Activated CD8-positive, alpha-beta T cell treated with anti-CD3 and anti-CD28 coated beads for 36 hours (primary cell): Measurements from ENCODE around the gene CREB1. TPM values are rescaled to one million over a fixed set of nuclear protein-coding genes. Genes with fewer than 3 reads are reported as not detected.

Source experiments
- ATAC-seq: fragments of 200-7000 bp; cut with Tn5 transposase; one replicate; pipeline ENCODE4 v1.10.0; 2021; ENCODE audit warnings: mild to moderate bottlenecking, moderate library complexity
- CTCF ChIA-PET: fragments of 350-600 bp; sonication (Branson Sonifier 250); formaldehyde crosslinking; loops from one replicate; lab custom pipeline; 2021; ENCODE audit warnings: antibody characterized with exemption; lab: Charles Lee
- POLR2A ChIA-PET: fragments of 350-600 bp; sonication (Branson Sonifier 250); formaldehyde crosslinking; loops from one replicate; lab custom pipeline; 2021; ENCODE audit warnings: antibody characterized with exemption; lab: Charles Lee
- DNase-seq: peaks from one replicate; pipeline ENCODE4 v3.0.0-alpha.2; 2020
- H3K27ac Mint-ChIP-seq: one replicate; pipeline ENCODE4 v1.8.0; 2021; ENCODE audit warnings: mild to moderate bottlenecking, mixed read lengths
- H3K27me3 Mint-ChIP-seq: one replicate; pipeline ENCODE4 v1.8.0; 2021; ENCODE audit warnings: mixed read lengths
- H3K36me3 Mint-ChIP-seq: one replicate; pipeline ENCODE4 v1.8.0; 2021; ENCODE audit warnings: low read depth, mixed read lengths
- H3K4me1 Mint-ChIP-seq: one replicate; pipeline ENCODE4 v1.8.0; 2021; ENCODE audit warnings: low read depth, mixed read lengths
- H3K4me3 Mint-ChIP-seq: one replicate; pipeline ENCODE4 v1.8.0; 2021; ENCODE audit warnings: mild to moderate bottlenecking, moderate library complexity, mixed read lengths
- H3K9me3 Mint-ChIP-seq: one replicate; pipeline ENCODE4 v1.8.0; 2021; ENCODE audit warnings: mixed read lengths
- CTCF ChIP-seq: fragments of 200-600 bp; IDR thresholded peaks from one replicate; pipeline ENCODE4 v1.8.0; 2022; ENCODE audit warnings: antibody characterized with exemption, mild to moderate bottlenecking
- intact Hi-C: fragments of 100-400 bp; cut with micrococcal nuclease; formaldehyde crosslinking; loops from one replicate; pipeline ENCODE4 v1.10.0; 2022
- total RNA-seq, 2 experiments: library from RNA; stranded (reverse); gene quantifications; one replicate each; pipeline ENCODE4 v1.2.3, GENCODE V29; 2021

The CREB1 gene
- total RNA-seq, 2 experiments from 2014 or later: 92.8 to 95.8 TPM

- Mint-ChIP-seq H3K9me3 (no peaks in the 10 kb centered on the region), H3K36me3 (peaks cover 48% of the 10 kb centered on the region), H3K4me1 (peaks cover 45% of the 10 kb centered on the region), H3K27me3 (no peaks in the 10 kb centered on the region), H3K27ac (peak overlapping the region; percentile 97), H3K4me3 (peak overlapping the region; percentile 97)
- POLR2A ChIA-PET: interaction anchor here (0.6 to 4.9 kb wide), 4 partner anchors 9 to 94 kb away, joined by 5 to 53 read pairs (median 25); partner anchors contain the start of gene METTL21A
- intact Hi-C loops: loop anchor here (10.0 kb wide), 1 partner anchor 62 kb away; no protein-coding TSS in a partner anchor
- CTCF ChIA-PET: interaction anchor here (0.9 to 2.1 kb wide), 5 partner anchors 10 to 30 kb away, joined by 3 to 8 read pairs (median 5); no protein-coding TSS in a partner anchor
- ATAC-seq: no peak
- no peak for TF ChIP-seq CTCF
- DNase-seq: no peak
Observed at GRCh38 chr2:207532676-207533075, 2.9 kb downstream of the CREB1 start.

- POLR2A ChIA-PET: interaction anchor here (1.4 to 4.9 kb wide), 2 partner anchors 8 to 13 kb away, joined by 5 to 53 read pairs; no protein-coding TSS in a partner anchor
- Mint-ChIP-seq H3K27me3 (no peaks in the 10 kb centered on the region), H3K36me3 (peaks cover 52% of the 10 kb centered on the region), H3K9me3 (no peaks in the 10 kb centered on the region), H3K4me1 (peaks cover 45% of the 10 kb centered on the region), H3K4me3 (peak overlapping the region; percentile 45), H3K27ac (peak overlapping the region; percentile 82)
- no peak for TF ChIP-seq CTCF
- intact Hi-C loops: loop anchor here (10.0 kb wide), 1 partner anchor 61 kb away; no protein-coding TSS in a partner anchor
- no peak for ATAC-seq
- DNase-seq: no peak
- CTCF ChIA-PET: interaction anchor here (0.9 to 2.1 kb wide), 4 partner anchors 11 to 31 kb away, joined by 3 to 8 read pairs (median 4); no protein-coding TSS in a partner anchor
Observed at GRCh38 chr2:207533461-207534008, 3.8 kb downstream of the CREB1 start.

- peaks cover 55% of the 10 kb centered on the region for H3K36me3 Mint-ChIP-seq
Observed at GRCh38 chr2:207534417-207534816, 4.7 kb downstream of the CREB1 start.

GRCh38 chr2:207539470-207539869, 9.7 kb downstream of the CREB1 start:
- H3K9me3 Mint-ChIP-seq: no peaks in the 10 kb centered on the region
- CTCF ChIA-PET: no interaction called here
- intact Hi-C loops: loop anchor here (10.0 kb wide), 1 partner anchor 55 kb away; no protein-coding TSS in a partner anchor

More at GRCh38 chr2:207534417-207534816, 4.7 kb downstream of the CREB1 start:
- CTCF ChIA-PET: interaction anchor here (1.9 to 2.4 kb wide), 3 partner anchors 11 to 14 kb away, joined by 5 to 8 read pairs (median 6); no protein-coding TSS in a partner anchor
- TF ChIP-seq CTCF: no peak
- Mint-ChIP-seq H3K27ac (peak overlapping the region; percentile 82), H3K4me1 (peaks cover 47% of the 10 kb centered on the region), H3K4me3 (peak overlapping the region; percentile 45), H3K27me3 (no peaks in the 10 kb centered on the region), H3K9me3 (no peaks in the 10 kb centered on the region)
- POLR2A ChIA-PET: interaction anchor here (0.7 to 4.9 kb wide), 5 partner anchors 7 to 90 kb away, joined by 3 to 53 read pairs (median 5); partner anchors contain the start of gene METTL21A
- ATAC-seq: no peak
- intact Hi-C loops: loop anchor here (10.0 kb wide), 1 partner anchor 60 kb away; no protein-coding TSS in a partner anchor
- no peak for DNase-seq

More at GRCh38 chr2:207539470-207539869, 9.7 kb downstream of the CREB1 start:
- no peak for TF ChIP-seq CTCF
- POLR2A ChIA-PET: interaction anchor here (0.8 to 6.2 kb wide), 3 partner anchors 8 to 49 kb away, joined by 3 to 53 read pairs (median 4); partner anchors contain the start of gene CREB1
- Mint-ChIP-seq H3K4me1 (peaks cover 66% of the 10 kb centered on the region), H3K4me3 (no peak overlapping the region), H3K27ac (peak overlapping the region; percentile 6), H3K27me3 (no peaks in the 10 kb centered on the region), H3K36me3 (peaks cover 51% of the 10 kb centered on the region)
- ATAC-seq: no peak
- DNase-seq: no peak
